ENCODE measurements around the gene DISP3. TPM values are rescaled to one million over a fixed set of nuclear protein-coding genes. Genes with fewer than 3 reads are reported as not detected.

Gene DISP3
- total and polyA plus RNA-seq, 2 of the 13 experiments (the other 11 are each of a cell fraction or from before 2014, with no cell fraction given) = 0.08 to 0.13 TPM

DNA sequence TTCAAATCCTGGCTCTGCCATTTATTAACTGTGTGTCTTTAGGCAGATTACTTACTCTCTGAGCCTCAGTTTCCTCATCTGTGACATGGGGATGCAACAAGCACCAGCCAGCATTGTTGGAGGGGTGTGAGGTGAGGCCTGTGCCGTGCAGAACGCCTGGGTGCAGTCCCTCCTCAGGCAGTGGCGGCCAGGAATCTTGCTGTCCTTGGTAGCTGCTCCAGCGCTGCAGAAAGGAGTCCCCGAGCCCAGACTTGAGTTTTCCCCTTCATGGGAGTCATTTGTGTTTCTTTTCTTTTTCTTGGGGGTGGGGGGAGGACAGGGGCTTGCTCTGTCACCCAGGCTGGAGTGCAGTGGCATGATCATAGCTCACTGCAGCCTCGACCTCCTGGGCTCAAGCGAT, 46.6 kb downstream of the DISP3 start:
- 0% methylated on average over 3 of the region's 7 CpGs for WGBS (ENCODE audit: low lambda C conversion rate)
- intact Hi-C loops (cut with micrococcal nuclease; ENCODE audit: unreplicated experiment) = no loop called here

DNA sequence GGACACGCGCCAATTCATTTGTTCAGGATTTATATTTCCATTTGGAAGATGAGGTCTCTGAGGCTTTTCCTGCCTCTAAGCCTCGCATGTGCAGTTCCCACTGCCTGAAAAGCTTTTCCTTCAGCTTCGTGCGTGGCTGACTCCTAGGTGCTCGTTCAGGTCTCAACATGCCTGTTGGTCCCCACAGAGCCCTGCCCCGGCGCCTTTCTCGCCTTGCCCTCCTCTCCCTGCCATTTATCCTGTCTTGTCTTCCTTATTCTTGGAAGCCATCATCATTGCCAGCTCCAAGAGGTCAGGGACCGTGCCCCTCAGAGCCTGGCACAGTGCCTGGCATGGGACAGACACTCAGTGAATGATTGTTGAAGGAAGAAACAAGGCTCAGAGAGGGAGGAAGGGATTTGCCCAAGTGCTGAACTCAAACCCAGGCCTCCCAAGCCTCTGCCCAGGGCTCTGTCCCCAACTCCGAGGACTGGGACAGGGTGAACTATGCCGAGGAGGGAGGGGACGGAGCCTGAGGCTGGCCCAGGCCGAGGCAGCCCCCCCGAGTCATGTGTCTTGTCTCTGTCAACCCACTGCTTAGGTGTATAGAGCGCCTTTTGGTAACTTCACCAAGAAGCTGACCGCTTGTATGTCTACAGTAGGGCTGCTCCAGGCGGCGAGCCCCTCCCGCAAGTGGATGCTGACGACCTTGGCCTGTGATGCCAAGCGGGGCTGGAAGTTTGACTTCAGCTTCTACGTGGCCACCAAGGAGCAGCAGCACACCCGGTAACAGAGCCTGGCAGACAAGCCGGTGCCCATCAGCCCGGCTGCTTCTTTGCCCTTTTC, 47.3 kb downstream of the DISP3 start:
- Histone ChIP-seq H3K79me2 (ENCODE audit: insufficient read depth, low read length) (no peaks in the 10 kb centered on the region), H3K4me1 (ENCODE audit: insufficient read depth, low read length) (no peaks in the 10 kb centered on the region), H3K4me3 (replicated peaks in 1 of 3; ENCODE audit: insufficient read depth in 1 of 3, low read depth in 2 of 3, low read length in 3 of 3) (no peak overlapping the region), H2AFZ (ENCODE audit: low read length) (no peak overlapping the region), H3K9ac (ENCODE audit: insufficient read depth, low read depth, low read length) (no peak overlapping the region), H4K20me1 (ENCODE audit: insufficient read depth, low read length) (0 out of 2 replicates have a peak, but pooled peaks cover 2% of the 10 kb centered on the region), H3K4me2 (ENCODE audit: low read depth, low read length) (no peak overlapping the region), H3K27ac (ENCODE audit: extremely low read length, insufficient read depth, low read length) (no peak overlapping the region), H3K36me3 (replicated peaks in 1 of 2; ENCODE audit: control insufficient read depth in 1 of 2, insufficient read depth in 2 of 2, low read length in 2 of 2) (no peaks in the 10 kb centered on the region), H3K9me3 (ENCODE audit: low read length) (no peaks in the 10 kb centered on the region), H3K27me3 (ENCODE audit: control insufficient read depth in 1 of 2, insufficient read depth in 2 of 2, low read length in 2 of 2) (peaks cover 2 to 44% of the 10 kb centered on the region in 2 experiments; a peak in 4 of 5 replicates)
- POLR2A ChIA-PET = no interaction called here
- no peak for FAIRE-seq
- in situ Hi-C loops (cut with HindIII; ENCODE audit: extremely low pct_ligation_motif_present, low pct_unique_long_range_greater_than_20kb) = no loop called here
- no peak for ATAC-seq
- no peak for DNase-seq (ENCODE audit: low spot score)
- TF ChIP-seq ZNF143 (CRISPR knock-in tag; IDR thresholded peaks at IDR 0.05) (no peak), GLMP (CRISPR knock-in tag; IDR thresholded peaks at IDR 0.05; ENCODE audit: borderline replicate concordance) (no peak), ZNF337 (CRISPR knock-in tag; IDR thresholded peaks at IDR 0.05; ENCODE audit: borderline replicate concordance, low read depth) (no peak), CREBL2 (CRISPR knock-in tag; IDR thresholded peaks at IDR 0.05; ENCODE audit: borderline replicate concordance) (no peak), MAFG (CRISPR knock-in tag; IDR thresholded peaks at IDR 0.05) (no peak), ATAD3A (CRISPR knock-in tag; IDR thresholded peaks at IDR 0.05) (no peak), PHB2 (IDR thresholded peaks at IDR 0.05; ENCODE audit: partially characterized antibody) (no peak), CBX2 (IDR thresholded peaks at IDR 0.05; ENCODE audit: low read depth, low read length) (no peak), CBX2 (CRISPR knock-in tag; IDR thresholded peaks at IDR 0.05; ENCODE audit: low read depth) (no peak), SNAPC5 (CRISPR knock-in tag; IDR thresholded peaks at IDR 0.05; ENCODE audit: borderline replicate concordance) (no peak), ZBTB4 (CRISPR knock-in tag; IDR thresholded peaks at IDR 0.05; ENCODE audit: borderline replicate concordance) (no peak)
- no TSS peak for BruUV-seq (replicated peaks)
- intact Hi-C loops (cut with micrococcal nuclease; ENCODE audit: unreplicated experiment) = no loop called here
- WGBS (ENCODE audit: low lambda C conversion rate) = 3% methylated on average over 13 of the region's 26 CpGs
- CTCF ChIA-PET (ENCODE audit: low intra/inter-chr PET ratio, low total read pairs) = no interaction called here

More for the DNA sequence above, 46.6 kb downstream of the DISP3 start:
- no TSS peak for BruUV-seq (replicated peaks)
- Histone ChIP-seq H2AFZ (ENCODE audit: low read length) (no peak overlapping the region), H4K20me1 (ENCODE audit: insufficient read depth, low read length) (no peaks in the 10 kb centered on the region), H3K9me3 (ENCODE audit: low read length) (no peaks in the 10 kb centered on the region), H3K27ac (ENCODE audit: extremely low read length, insufficient read depth, low read length) (no peak overlapping the region), H3K27me3 (ENCODE audit: control insufficient read depth in 1 of 2, insufficient read depth in 2 of 2, low read length in 2 of 2) (peaks cover 2 to 43% of the 10 kb centered on the region in 2 experiments; a peak in 4 of 5 replicates), H3K4me1 (ENCODE audit: insufficient read depth, low read length) (no peaks in the 10 kb centered on the region), H3K9ac (ENCODE audit: insufficient read depth, low read depth, low read length) (no peak overlapping the region), H3K36me3 (replicated peaks in 1 of 2; ENCODE audit: control insufficient read depth in 1 of 2, insufficient read depth in 2 of 2, low read length in 2 of 2) (no peaks in the 10 kb centered on the region), H3K4me3 (replicated peaks in 1 of 3; ENCODE audit: insufficient read depth in 1 of 3, low read depth in 2 of 3, low read length in 3 of 3) (no peak overlapping the region), H3K4me2 (ENCODE audit: low read depth, low read length) (no peak overlapping the region), H3K79me2 (ENCODE audit: insufficient read depth, low read length) (no peaks in the 10 kb centered on the region)
- FAIRE-seq (no peak), ATAC-seq (no peak), DNase-seq (ENCODE audit: low spot score) (no peak)
- CTCF ChIA-PET (ENCODE audit: low intra/inter-chr PET ratio, low total read pairs) = no interaction called here
- in situ Hi-C loops (cut with HindIII; ENCODE audit: extremely low pct_ligation_motif_present, low pct_unique_long_range_greater_than_20kb) = no loop called here
- POLR2A ChIA-PET = no interaction called here
- TF ChIP-seq ZNF430 (CRISPR knock-in tag; IDR thresholded peaks at IDR 0.05) (no peak), ZNF550 (CRISPR knock-in tag; IDR thresholded peaks at IDR 0.05; ENCODE audit: borderline replicate concordance) (no peak)

All from HepG2 (cell line).